Cardiac fibroblast (primary cell): ENCODE results near the gene ELF1.
"Not testable (repeated sequence)": the region's sequence is repeated elsewhere in the genome, so short reads cannot be mapped to it uniquely, and the experiment has no call there.

ENCODE experiments used
- DNase-seq, 2 donors: peaks; one replicate each; pipeline versions ENCODE4 v3.0.0 to v3.0.0-alpha.2; 2010; ENCODE audit warnings: low read depth in 2 of 2
- H3K4me3 ChIP-seq, 2 donors: replicated peaks in 1 of 2; 1 replicate in 1 of 2; 2 replicates in 1 of 2; pipeline ENCODE4 v1.5.1; 2011; ENCODE audit warnings: low read depth in 2 of 2, low read length in 2 of 2, mild to moderate bottlenecking in 2 of 2, moderate library complexity in 1 of 2
- TF ChIP-seq, protein P1 (sequence below): IDR thresholded peaks from one replicate; pipeline ENCODE4 v1.5.1; 2011; ENCODE audit warnings: low read depth, mild to moderate bottlenecking, low read length, inconsistent platforms

The ELF1 gene

DNA sequence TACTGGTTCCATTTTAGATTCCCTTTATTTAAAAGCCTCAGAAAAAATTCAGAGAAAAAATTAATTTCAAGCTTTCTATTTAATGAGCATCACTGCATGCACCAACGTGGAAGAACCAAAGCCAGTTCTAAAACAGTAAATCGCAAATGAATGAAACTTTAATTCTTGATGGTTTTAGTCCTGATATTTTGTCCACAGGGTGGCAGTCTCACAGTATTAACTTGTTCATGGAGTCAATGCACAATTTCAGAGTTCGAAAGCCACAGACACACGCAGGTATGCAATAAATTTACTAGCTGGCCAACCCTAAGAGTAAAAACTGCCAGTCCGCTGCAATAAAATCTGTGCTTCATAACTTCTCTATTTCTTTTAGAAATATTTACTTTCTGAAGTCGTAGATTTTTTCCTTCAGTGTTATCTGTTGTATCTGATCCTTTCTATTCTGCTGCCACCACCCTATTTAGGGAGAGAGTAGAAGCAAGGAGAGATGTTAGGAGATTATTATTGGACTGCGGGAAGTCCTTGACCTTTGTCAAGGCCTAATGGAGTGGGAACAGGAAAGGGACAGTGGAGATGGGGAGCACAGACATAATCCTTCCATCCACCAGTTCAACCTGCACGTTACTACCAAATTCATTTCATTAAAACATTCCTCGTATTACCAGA, 35.2 kb upstream of the ELF1 start:
- TF ChIP-seq, protein P1, sequence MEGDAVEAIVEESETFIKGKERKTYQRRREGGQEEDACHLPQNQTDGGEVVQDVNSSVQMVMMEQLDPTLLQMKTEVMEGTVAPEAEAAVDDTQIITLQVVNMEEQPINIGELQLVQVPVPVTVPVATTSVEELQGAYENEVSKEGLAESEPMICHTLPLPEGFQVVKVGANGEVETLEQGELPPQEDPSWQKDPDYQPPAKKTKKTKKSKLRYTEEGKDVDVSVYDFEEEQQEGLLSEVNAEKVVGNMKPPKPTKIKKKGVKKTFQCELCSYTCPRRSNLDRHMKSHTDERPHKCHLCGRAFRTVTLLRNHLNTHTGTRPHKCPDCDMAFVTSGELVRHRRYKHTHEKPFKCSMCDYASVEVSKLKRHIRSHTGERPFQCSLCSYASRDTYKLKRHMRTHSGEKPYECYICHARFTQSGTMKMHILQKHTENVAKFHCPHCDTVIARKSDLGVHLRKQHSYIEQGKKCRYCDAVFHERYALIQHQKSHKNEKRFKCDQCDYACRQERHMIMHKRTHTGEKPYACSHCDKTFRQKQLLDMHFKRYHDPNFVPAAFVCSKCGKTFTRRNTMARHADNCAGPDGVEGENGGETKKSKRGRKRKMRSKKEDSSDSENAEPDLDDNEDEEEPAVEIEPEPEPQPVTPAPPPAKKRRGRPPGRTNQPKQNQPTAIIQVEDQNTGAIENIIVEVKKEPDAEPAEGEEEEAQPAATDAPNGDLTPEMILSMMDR = peak; percentile 35
- DNase-seq = peak; percentile 65 to 72
- no peak overlapping the region for H3K4me3 ChIP-seq

DNA sequence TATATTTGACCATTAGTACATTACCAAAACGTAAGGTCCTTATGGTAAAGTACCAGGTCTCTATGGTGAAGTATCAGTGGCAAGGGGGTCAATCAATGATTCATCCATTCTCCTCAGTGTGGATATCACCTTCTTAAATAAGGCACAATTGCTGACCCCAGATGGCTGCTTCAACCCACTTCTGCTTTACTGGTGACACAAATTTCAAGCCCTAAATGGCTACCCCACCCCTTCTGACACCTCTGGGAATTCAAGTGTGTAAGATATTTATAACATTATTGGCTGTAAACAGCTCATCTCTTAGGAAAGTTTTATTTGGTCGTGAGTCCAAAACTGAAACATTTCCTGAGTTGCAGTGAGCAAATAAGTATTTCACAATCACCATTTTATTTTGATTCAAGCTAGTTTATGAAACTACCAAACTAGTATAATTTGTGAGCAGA, 34.3 kb upstream of the ELF1 start:
- TF ChIP-seq, protein P1 = no peak
- peak; percentile 81 to 85 for DNase-seq

DNA sequence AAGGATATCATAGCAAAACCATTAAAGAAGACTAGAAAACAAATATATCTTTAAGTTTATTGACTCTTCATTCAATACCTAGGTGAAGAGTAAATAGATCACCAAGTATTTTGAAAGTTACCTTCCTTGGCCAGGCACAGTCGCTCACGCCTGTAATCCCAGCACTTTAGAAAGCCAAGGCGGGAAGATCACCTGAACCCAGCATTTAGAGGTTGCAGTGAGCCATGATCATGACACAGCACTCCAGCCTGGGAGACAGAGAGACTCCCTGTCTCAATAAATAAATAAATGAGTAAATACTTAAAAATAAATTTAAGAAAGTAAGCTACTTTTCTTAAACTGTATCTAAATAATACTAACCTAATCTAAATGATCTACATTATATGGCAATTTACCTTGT, 33.3 kb upstream of the ELF1 start:
- DNase-seq = no peak
- no peak overlapping the region for H3K4me3 ChIP-seq
- TF ChIP-seq, protein P1 = no peak

More for the DNA sequence above, 34.3 kb upstream of the ELF1 start:
- peak overlapping the region in 1 of 2 donors; percentile 16 for H3K4me3 ChIP-seq

DNA sequence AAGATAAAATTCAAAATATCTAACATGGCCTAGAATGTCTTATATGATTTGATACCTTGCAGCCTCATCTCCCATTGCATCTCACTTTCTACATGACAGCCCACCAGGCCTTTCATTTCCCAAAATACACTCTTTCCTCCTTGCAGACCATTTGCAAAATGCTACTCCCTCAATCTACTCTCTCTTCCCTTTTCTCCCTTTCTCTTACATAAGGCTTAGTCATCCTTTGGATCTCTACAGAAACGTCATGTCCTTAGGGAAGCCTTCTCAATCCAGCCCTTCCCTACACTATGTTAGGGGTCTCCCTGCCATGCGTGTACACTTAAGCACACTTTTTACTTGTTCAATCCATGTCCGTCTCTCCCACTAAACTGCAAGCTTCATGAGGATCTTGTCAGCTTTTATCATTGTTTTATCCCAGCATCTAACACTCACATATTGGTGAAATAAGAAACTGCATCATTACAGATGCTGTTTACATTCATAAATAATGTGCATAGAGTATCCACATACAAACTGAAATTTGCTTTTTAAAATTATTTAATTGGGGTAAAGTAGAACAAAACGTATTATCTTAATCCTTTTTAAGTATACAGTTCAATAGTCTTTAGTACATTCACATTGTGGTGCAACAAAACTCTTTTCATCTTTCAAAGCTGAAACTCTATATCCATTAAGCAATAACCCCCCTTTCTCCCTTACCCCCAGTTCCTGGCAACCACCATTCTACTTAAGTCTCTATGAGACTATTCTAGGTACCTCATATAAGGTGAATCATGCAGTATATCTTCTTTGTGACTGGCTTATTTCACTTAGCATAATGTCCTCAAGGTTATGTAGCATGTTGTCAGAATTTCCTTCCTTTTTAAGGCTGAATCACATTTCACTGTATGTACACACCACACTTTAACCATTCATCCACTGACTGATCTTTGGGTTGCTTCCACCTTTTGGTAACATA, 30.6 kb upstream of the ELF1 start:
- peak; percentile 18 to 50 for DNase-seq
- H3K4me3 ChIP-seq = no peak overlapping the region
- TF ChIP-seq, protein P1 = no peak

DNA sequence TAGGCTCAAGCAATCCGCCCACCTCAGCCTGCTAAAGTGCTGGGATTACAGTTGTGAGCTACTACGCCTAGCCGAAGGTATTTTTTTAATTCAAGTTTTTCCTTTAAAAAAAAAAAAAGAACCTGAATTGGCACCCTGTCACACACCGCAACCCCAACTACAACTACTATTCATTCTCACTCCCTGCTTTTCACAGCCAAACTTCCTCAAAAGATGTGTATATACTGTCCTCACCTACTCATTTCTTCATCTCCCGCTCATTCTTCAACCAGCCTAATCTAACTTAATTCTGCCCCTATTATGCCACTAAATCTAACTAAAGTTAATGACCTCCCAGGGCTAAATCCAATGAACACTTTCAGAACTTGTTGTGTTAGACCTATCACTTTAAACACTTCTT, 29.5 kb upstream of the ELF1 start:
- TF ChIP-seq, protein P1 = no peak
- H3K4me3 ChIP-seq = no peak overlapping the region
- DNase-seq = no peak

DNA sequence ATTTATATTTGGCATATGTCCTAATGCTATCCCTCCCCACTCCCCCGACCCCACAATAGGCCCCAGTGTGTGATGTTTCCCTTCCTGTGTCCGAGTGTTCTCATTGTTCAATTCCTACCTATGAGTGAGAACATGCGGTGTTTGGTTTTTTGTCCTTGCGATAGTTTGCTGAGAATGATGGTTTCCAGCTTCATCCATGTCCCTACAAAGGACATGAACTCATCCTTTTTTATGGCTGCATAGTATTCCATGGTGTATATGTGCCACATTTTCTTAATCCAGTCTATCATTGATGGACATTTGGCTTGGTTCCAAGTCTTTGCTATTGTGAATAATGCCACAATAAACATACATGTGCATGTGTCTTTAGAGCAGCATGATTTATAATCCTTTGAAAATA, 23.3 kb upstream of the ELF1 start:
- not testable (repeated sequence) for DNase-seq, H3K4me3 ChIP-seq

DNA sequence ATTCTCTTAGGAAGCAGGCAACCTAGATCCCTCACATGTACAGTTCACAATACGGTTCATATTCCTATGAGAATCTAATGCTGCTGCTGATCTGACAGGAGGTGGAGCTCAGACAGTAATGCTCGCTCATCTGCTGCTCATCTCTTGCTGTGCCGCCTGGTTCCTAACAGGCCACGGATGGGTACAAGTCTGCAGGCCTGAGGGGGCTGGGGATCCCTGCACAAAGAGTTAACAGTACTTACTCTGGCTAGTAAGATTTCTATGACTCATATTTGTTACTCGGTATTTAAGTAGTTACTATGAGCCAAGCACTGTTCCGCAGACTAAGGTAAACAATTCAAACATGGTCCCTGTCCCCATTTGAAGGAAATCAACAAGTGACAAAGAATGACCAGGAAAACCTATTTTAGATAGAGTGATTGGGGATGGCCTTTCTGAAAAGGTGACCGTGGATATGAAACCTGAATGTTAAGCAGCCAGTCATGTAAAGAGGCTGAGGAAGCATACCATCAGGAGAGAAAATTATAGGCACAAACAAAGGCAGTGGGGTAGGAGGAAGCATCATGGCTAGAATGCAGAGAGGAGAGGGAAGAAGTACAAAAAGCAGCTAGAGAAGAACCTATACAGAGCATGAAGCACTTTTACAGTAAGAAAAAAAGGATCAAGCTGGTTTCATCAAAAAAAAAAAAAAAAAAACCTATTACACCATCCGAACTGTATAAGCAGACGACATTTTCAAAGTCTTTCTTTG, 21.6 kb upstream of the ELF1 start:
- TF ChIP-seq, protein P1 = no peak
- no peak overlapping the region for H3K4me3 ChIP-seq
- peak in 1 of 2 donors; percentile 29 for DNase-seq
